HEK293T (cell line): ENCODE data around the gene PABPC1L.

ENCODE experiments used
- ARNT ChIP-seq: fragments of 450-650 bp; IDR thresholded peaks from 2 replicates; pipeline ENCODE4 v1.6.1; 2017; ENCODE audit warnings: mild to moderate bottlenecking
- BHLHE40 ChIP-seq: fragments of 450-650 bp; IDR thresholded peaks from 2 replicates; pipeline ENCODE4 v1.6.1; 2016; ENCODE audit warnings: mild to moderate bottlenecking, moderate library complexity, borderline replicate concordance
- CTBP1 ChIP-seq: fragments of 450-650 bp; IDR thresholded peaks from 2 replicates; pipeline ENCODE4 v1.6.1; 2016; ENCODE audit warnings: borderline replicate concordance
- FOXA1 ChIP-seq: fragments of 450-650 bp; IDR thresholded peaks from 2 replicates; pipeline ENCODE4 v1.6.1; 2016; ENCODE audit warnings: mild to moderate bottlenecking
- FOXK2 ChIP-seq: fragments of 450-650 bp; IDR thresholded peaks from 2 replicates; pipeline ENCODE4 v1.6.1; 2016; ENCODE audit warnings: mild to moderate bottlenecking
- FOXM1 ChIP-seq: fragments of 450-650 bp; IDR thresholded peaks from 2 replicates; pipeline ENCODE4 v1.6.1; 2017; ENCODE audit warnings: mild to moderate bottlenecking, borderline replicate concordance
- L3MBTL2 ChIP-seq: fragments of 450-650 bp; conservative IDR thresholded peaks from 2 replicates; pipeline ENCODE4 v1.6.1; 2016; ENCODE audit warnings: mild to moderate bottlenecking
- LEF1 ChIP-seq: fragments of 450-650 bp; IDR thresholded peaks from 2 replicates; pipeline ENCODE4 v1.6.1; 2017; ENCODE audit warnings: mild to moderate bottlenecking, borderline replicate concordance
- NFRKB ChIP-seq: fragments of 450-650 bp; IDR thresholded peaks from 2 replicates; pipeline ENCODE4 v1.6.1; 2016; ENCODE audit warnings: mild to moderate bottlenecking, moderate library complexity
- SP1 ChIP-seq: fragments of 450-650 bp; IDR thresholded peaks from 2 replicates; pipeline ENCODE4 v1.6.1; 2017
- SUZ12 ChIP-seq: fragments of 450-650 bp; IDR thresholded peaks from 2 replicates; pipeline ENCODE4 v1.6.1; 2016; ENCODE audit warnings: mild to moderate bottlenecking
- TARDBP ChIP-seq: fragments of 450-650 bp; IDR thresholded peaks from 2 replicates; pipeline ENCODE4 v1.6.1; 2016
- ZNF384 ChIP-seq: fragments of 450-650 bp; IDR thresholded peaks from 2 replicates; pipeline ENCODE4 v1.6.1; 2016

- TF ChIP-seq FOXK2: no peak
- no peak for TF ChIP-seq FOXM1
- TF ChIP-seq SP1: no peak
- no peak for TF ChIP-seq CTBP1
- no peak for TF ChIP-seq SUZ12
- no peak for TF ChIP-seq TARDBP
- no peak for TF ChIP-seq ARNT
- TF ChIP-seq ZNF384: no peak
- TF ChIP-seq NFRKB: no peak
- no peak for TF ChIP-seq FOXA1
- no peak for TF ChIP-seq BHLHE40
- TF ChIP-seq L3MBTL2: no peak
- TF ChIP-seq LEF1: no peak
Observed at GRCh38 chr20:44894959-44895358, 14.9 kb upstream of the PABPC1L start.
